Mononuclear cell (primary cell): ENCODE results near the gene PLP2. TPM values are rescaled to one million over a fixed set of nuclear protein-coding genes. Genes with fewer than 3 reads are reported as not detected.

Experiments
- H3K27me3 ChIP-seq: 2 replicates; pipeline ENCODE4 v1.6.0; 2011; ENCODE audit warnings: low read length, control low read depth; ENCODE audit not compliant: insufficient read depth
- H3K4me1 ChIP-seq: 2 replicates; pipeline ENCODE4 v1.5.1; 2011; ENCODE audit warnings: mild to moderate bottlenecking, low read length, control low read depth; ENCODE audit not compliant: insufficient read depth
- H3K4me3 ChIP-seq: 2 replicates; pipeline ENCODE4 v1.5.1; 2011; ENCODE audit warnings: mild to moderate bottlenecking, low read length, moderate library complexity
- H3K9me3 ChIP-seq: 2 replicates; pipeline ENCODE4 v1.5.1; 2011; ENCODE audit warnings: low read depth, mild to moderate bottlenecking, control low read depth, low read length
- total RNA-seq: library from RNA; depleted of rRNA; stranded (reverse); fragments of >200 nt; gene quantifications from one replicate; pipeline ENCODE4 v1.2.3, GENCODE V29; 2012

Gene PLP2
- total RNA-seq, 1 donor: 53.9 TPM

GRCh38 chrX:49188468-49189076 is 16.9 kb downstream of the PLP2 start:
- Histone ChIP-seq H3K9me3 (no peaks in the 10 kb centered on the region), H3K4me1 (peaks cover 11% of the 10 kb centered on the region), H3K4me3 (no peak overlapping the region), H3K27me3 (no peaks in the 10 kb centered on the region)

GRCh38 chrX:49189606-49190005 is 17.9 kb downstream of the PLP2 start:
- no peak overlapping the region for H3K4me3 ChIP-seq
- H3K9me3 ChIP-seq: no peaks in the 10 kb centered on the region
- no peaks in the 10 kb centered on the region for H3K27me3 ChIP-seq
- peaks cover 11% of the 10 kb centered on the region for H3K4me1 ChIP-seq

- no peaks in the 10 kb centered on the region for H3K27me3 ChIP-seq
- H3K9me3 ChIP-seq: no peaks in the 10 kb centered on the region
- H3K4me1 ChIP-seq: peaks cover 4% of the 10 kb centered on the region
- H3K4me3 ChIP-seq: peak overlapping the region; percentile 63
Measured at GRCh38 chrX:49190821-49191573, 19.3 kb downstream of the PLP2 start.

GRCh38 chrX:49191574-49192011 is 19.9 kb downstream of the PLP2 start:
- no peaks in the 10 kb centered on the region for H3K9me3 ChIP-seq
- peaks cover under 1% of the 10 kb centered on the region for H3K4me1 ChIP-seq
- H3K4me3 ChIP-seq: peak overlapping the region; percentile 63
- H3K27me3 ChIP-seq: no peaks in the 10 kb centered on the region

GRCh38 chrX:49192722-49193328 is 21.1 kb downstream of the PLP2 start:
- Histone ChIP-seq H3K27me3 (no peaks in the 10 kb centered on the region), H3K9me3 (no peaks in the 10 kb centered on the region), H3K4me3 (no peak overlapping the region), H3K4me1 (no peaks in the 10 kb centered on the region)

- no peak overlapping the region for H3K4me3 ChIP-seq
Measured at GRCh38 chrX:49193542-49193964, 21.9 kb downstream of the PLP2 start.

GRCh38 chrX:49197543-49198087 is 25.9 kb downstream of the PLP2 start:
- H3K4me3 ChIP-seq: no peak overlapping the region
- H3K4me1 ChIP-seq: peaks cover 6% of the 10 kb centered on the region
- H3K27me3 ChIP-seq: no peaks in the 10 kb centered on the region
- H3K9me3 ChIP-seq: no peaks in the 10 kb centered on the region

More at GRCh38 chrX:49193542-49193964, 21.9 kb downstream of the PLP2 start:
- H3K9me3 ChIP-seq: no peaks in the 10 kb centered on the region
- H3K4me1 ChIP-seq: no peaks in the 10 kb centered on the region
- H3K27me3 ChIP-seq: no peaks in the 10 kb centered on the region

- Histone ChIP-seq H3K4me3 (no peak overlapping the region), H3K27me3 (no peaks in the 10 kb centered on the region), H3K4me1 (peaks cover 6% of the 10 kb centered on the region), H3K9me3 (no peaks in the 10 kb centered on the region)
Measured at GRCh38 chrX:49198540-49199314, 27.0 kb downstream of the PLP2 start.

GRCh38 chrX:49199315-49199595 is 27.6 kb downstream of the PLP2 start:
- peaks cover 6% of the 10 kb centered on the region for H3K4me1 ChIP-seq
- no peaks in the 10 kb centered on the region for H3K27me3 ChIP-seq
- no peak overlapping the region for H3K4me3 ChIP-seq

GRCh38 chrX:49199906-49200771 is 28.4 kb downstream of the PLP2 start, which contains the start of gene SYP:
Gene SYP, minus strand, starts transcription at chrX:49200193. Its CDS starts 7 bp downstream, at chrX:49200186.
- peaks cover 6% of the 10 kb centered on the region for H3K4me1 ChIP-seq
- H3K9me3 ChIP-seq: no peaks in the 10 kb centered on the region
- H3K27me3 ChIP-seq: no peaks in the 10 kb centered on the region
- H3K4me3 ChIP-seq: peak within 1 kb of the TSS; percentile 28

More at GRCh38 chrX:49199315-49199595, 27.6 kb downstream of the PLP2 start:
- no peaks in the 10 kb centered on the region for H3K9me3 ChIP-seq

GRCh38 chrX:49202022-49202421 is 30.3 kb downstream of the PLP2 start:
- Histone ChIP-seq H3K27me3 (no peaks in the 10 kb centered on the region), H3K4me3 (no peak overlapping the region), H3K4me1 (peaks cover 6% of the 10 kb centered on the region), H3K9me3 (no peaks in the 10 kb centered on the region)

- no peaks in the 10 kb centered on the region for H3K9me3 ChIP-seq
- no peak overlapping the region for H3K4me3 ChIP-seq
- H3K4me1 ChIP-seq: peaks cover 6% of the 10 kb centered on the region
- H3K27me3 ChIP-seq: no peaks in the 10 kb centered on the region
Measured at GRCh38 chrX:49203536-49203935, 31.8 kb downstream of the PLP2 start.

- no peaks in the 10 kb centered on the region for H3K9me3 ChIP-seq
- H3K27me3 ChIP-seq: no peaks in the 10 kb centered on the region
- peaks cover 6% of the 10 kb centered on the region for H3K4me1 ChIP-seq
- no peak overlapping the region for H3K4me3 ChIP-seq
Measured at GRCh38 chrX:49204017-49204416, 32.3 kb downstream of the PLP2 start.

- H3K4me3 ChIP-seq: no peak overlapping the region
- H3K9me3 ChIP-seq: no peaks in the 10 kb centered on the region
- peaks cover 6% of the 10 kb centered on the region for H3K4me1 ChIP-seq
- no peaks in the 10 kb centered on the region for H3K27me3 ChIP-seq
Measured at GRCh38 chrX:49204709-49205108, 33.0 kb downstream of the PLP2 start.
